Fibroblast of lung (primary cell): ENCODE data around the gene TJP2. TPM values are rescaled to one million over a fixed set of nuclear protein-coding genes. Genes with fewer than 3 reads are reported as not detected.

Experiments
- DNase-seq, 2 donors: peaks; one replicate each; pipeline versions ENCODE4 v3.0.0 to v3.0.0-alpha.2; 2010; ENCODE audit warnings: low read depth in 2 of 2
- H2AFZ ChIP-seq: 2 replicates; pipeline ENCODE4 v1.5.1; 2012; ENCODE audit warnings: low read length, control low read depth, inconsistent platforms
- H3K27ac ChIP-seq: 2 replicates; pipeline ENCODE4 v1.5.1; 2011; ENCODE audit warnings: low read length, control low read depth; ENCODE audit not compliant: insufficient read depth
- H3K27me3 ChIP-seq: 2 replicates; pipeline ENCODE4 v1.5.1; 2011; ENCODE audit warnings: mild to moderate bottlenecking, low read length; ENCODE audit not compliant: control insufficient read depth, insufficient read depth
- H3K36me3 ChIP-seq: 2 replicates; pipeline ENCODE4 v1.5.1; 2011; ENCODE audit warnings: low read length; ENCODE audit not compliant: control insufficient read depth, insufficient read depth
- H3K4me1 ChIP-seq: 2 replicates; pipeline ENCODE4 v1.5.1; 2011; ENCODE audit warnings: low read length; ENCODE audit not compliant: control insufficient read depth, insufficient read depth; ENCODE audit errors: extremely low read depth
- H3K4me2 ChIP-seq: 2 replicates; pipeline ENCODE4 v1.5.1; 2011; ENCODE audit warnings: low read length, control low read depth; ENCODE audit not compliant: insufficient read depth; ENCODE audit errors: extremely low read depth
- H3K4me3 ChIP-seq, 4 experiments: fragments of 200-600 bp in 1 of 4; sonication (generic) in 1 of 4; replicated peaks in 1 of 4; 2 replicates each; pipeline ENCODE4 v1.5.1; 2011 to 2016; ENCODE audit warnings: low read length in 4 of 4, low read depth in 3 of 4, mild to moderate bottlenecking in 3 of 4, control low read depth in 2 of 4, inconsistent platforms in 1 of 4, mixed read lengths in 1 of 4; ENCODE audit not compliant: insufficient read depth in 1 of 4; ENCODE audit errors: control extremely low read depth in 1 of 4
- H3K79me2 ChIP-seq: 2 replicates; pipeline ENCODE4 v1.5.1; 2012; ENCODE audit warnings: mild to moderate bottlenecking, low read length, inconsistent platforms; ENCODE audit not compliant: control insufficient read depth, insufficient read depth
- H3K9ac ChIP-seq: 2 replicates; pipeline ENCODE4 v1.5.1; 2011; ENCODE audit warnings: mild to moderate bottlenecking, low read length, control low read depth; ENCODE audit not compliant: insufficient read depth
- H3K9me3 ChIP-seq: 2 replicates; pipeline ENCODE4 v1.5.1; 2012; ENCODE audit warnings: low read depth, low read length; ENCODE audit not compliant: control insufficient read depth, insufficient read depth
- H4K20me1 ChIP-seq: 2 replicates; pipeline ENCODE4 v1.5.1; 2011; ENCODE audit warnings: low read length; ENCODE audit not compliant: control insufficient read depth, insufficient read depth; ENCODE audit errors: extremely low read depth
- CTCF ChIP-seq, 2 donors: IDR thresholded peaks in 1 of 2; conservative IDR thresholded peaks in 1 of 2; 1 replicate in 1 of 2; 2 replicates in 1 of 2; pipeline ENCODE4 v1.5.1; 2011 to 2012; ENCODE audit warnings: low read length in 2 of 2, control low read depth in 1 of 2, inconsistent platforms in 1 of 2, low read depth in 1 of 2, mild to moderate bottlenecking in 1 of 2
- EZH2 ChIP-seq: IDR thresholded peaks from 2 replicates; pipeline ENCODE4 v1.5.1; 2012; ENCODE audit warnings: low read length, control low read depth, mild to moderate bottlenecking; ENCODE audit errors: missing control alignments
- polyA plus RNA-seq, 2 donors: library from polyadenylated mRNA; depleted of rRNA in 1 of 2; stranded (reverse) in 1 of 2; unstranded in 1 of 2; fragments of >200 nt; gene quantifications; 2 replicates each; pipeline ENCODE4 v1.2.1, GENCODE V29; 2011 to 2012; ENCODE audit warnings: missing spikeins in 1 of 2
- total RNA-seq: library from RNA; depleted of rRNA; stranded (reverse); fragments of >200 nt; gene quantifications from 2 replicates; pipeline ENCODE4 v1.2.1, GENCODE V29; 2014

TJP2 gene
- total and polyA plus RNA-seq, 2 donors (not counting 1 experiment from before 2014, with no cell fraction given) = 25.9 to 36.5 TPM

DNA sequence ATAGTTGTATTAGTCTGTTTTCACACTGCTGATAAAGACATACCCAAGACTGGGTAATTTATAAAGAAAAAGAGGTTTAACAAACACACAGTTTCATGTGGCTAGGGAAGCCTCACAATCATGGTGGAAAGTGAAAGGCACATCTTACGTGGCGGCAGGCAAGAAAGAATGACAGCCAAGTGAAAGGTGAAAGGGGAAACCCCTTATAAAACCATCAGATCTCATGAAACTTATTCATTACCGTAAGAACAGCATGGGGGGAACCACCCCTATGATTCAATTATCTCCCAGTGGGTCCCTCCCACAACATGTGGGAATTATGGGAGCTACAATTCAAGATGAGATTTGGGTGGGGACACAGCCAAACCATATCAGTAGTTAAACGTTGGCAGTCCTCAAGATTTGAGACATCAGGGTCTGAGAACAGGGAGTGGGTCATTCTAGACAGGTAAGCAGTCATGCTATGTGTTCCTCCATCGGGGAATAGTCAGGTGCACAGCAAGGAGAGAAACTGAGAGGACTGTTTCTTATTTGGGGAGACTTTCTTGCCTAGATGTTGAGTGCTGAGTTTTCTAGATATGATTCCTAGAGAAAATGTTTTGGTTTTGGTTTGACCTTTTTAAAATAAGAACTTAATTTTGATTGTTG lies 105.1 kb downstream of the TJP2 start:
- Histone ChIP-seq H3K79me2 (no peaks in the 10 kb centered on the region), H3K4me2 (no peak overlapping the region), H3K4me1 (no peaks in the 10 kb centered on the region), H2AFZ (no peak overlapping the region), H3K9ac (no peak overlapping the region), H3K4me3 (no peak overlapping the region), H4K20me1 (no peaks in the 10 kb centered on the region), H3K36me3 (no peaks in the 10 kb centered on the region), H3K27ac (no peak overlapping the region), H3K9me3 (no peaks in the 10 kb centered on the region), H3K27me3 (no peaks in the 10 kb centered on the region)
- no peak for DNase-seq
- TF ChIP-seq EZH2 = no peak
- TF ChIP-seq CTCF (conservative IDR thresholded peaks at IDR 0.05 in 1 of 2, IDR thresholded peaks at IDR 0.05 in 1 of 2; ENCODE audit: low read depth in 1 of 2, low read length in 2 of 2) = no peak

DNA sequence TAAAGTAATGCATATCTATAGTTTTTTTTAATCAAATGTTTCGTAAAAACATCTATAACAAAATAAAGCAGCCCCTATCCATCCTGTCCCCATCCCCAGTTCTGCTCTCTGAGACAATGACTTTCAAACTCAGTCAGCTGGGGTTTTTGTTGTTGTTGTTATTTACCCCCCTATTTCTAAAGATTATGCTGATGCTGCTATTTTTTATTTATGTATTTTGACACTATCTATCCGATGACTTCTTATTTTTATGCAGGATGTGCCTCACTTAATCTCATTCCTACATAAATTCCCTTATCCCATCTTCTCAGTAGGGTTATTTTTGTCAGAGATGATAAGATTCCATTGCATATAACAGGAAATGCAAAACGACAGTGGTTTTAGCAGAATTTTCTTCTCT lies 105.7 kb downstream of the TJP2 start:
- no peak for DNase-seq
- Histone ChIP-seq H3K36me3 (no peaks in the 10 kb centered on the region), H3K27ac (no peak overlapping the region), H2AFZ (no peak overlapping the region), H3K9ac (no peak overlapping the region), H3K4me2 (no peak overlapping the region), H3K4me3 (no peak overlapping the region), H3K4me1 (no peaks in the 10 kb centered on the region), H3K9me3 (no peaks in the 10 kb centered on the region), H3K27me3 (no peaks in the 10 kb centered on the region), H4K20me1 (no peaks in the 10 kb centered on the region), H3K79me2 (no peaks in the 10 kb centered on the region)
- no peak for TF ChIP-seq CTCF (conservative IDR thresholded peaks at IDR 0.05 in 1 of 2, IDR thresholded peaks at IDR 0.05 in 1 of 2; ENCODE audit: low read depth in 1 of 2, low read length in 2 of 2)
- TF ChIP-seq EZH2 = no peak

DNA sequence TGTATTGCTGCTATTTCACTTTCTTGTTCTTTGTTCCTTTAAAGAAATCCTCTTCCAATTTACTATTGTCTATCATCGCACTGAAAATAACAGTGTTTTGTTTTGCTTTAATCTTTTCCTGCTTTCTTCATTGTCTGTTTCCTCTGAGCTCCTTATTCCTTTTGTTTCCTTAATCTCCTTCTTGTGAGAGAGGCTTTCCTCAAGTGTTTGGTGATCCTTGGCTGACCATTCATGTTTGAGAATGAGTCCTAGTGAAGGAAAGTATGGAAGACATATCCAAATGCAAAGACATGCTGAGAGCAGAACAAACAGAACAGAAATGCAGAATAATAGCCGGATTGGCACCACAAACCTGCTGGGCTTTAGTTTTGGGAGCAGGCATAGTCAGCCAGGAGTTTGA lies 108.9 kb downstream of the TJP2 start:
- Histone ChIP-seq H3K4me1 (no peaks in the 10 kb centered on the region), H3K4me3 (no peak overlapping the region), H3K4me2 (no peak overlapping the region), H4K20me1 (no peaks in the 10 kb centered on the region), H3K27ac (no peak overlapping the region), H3K79me2 (no peaks in the 10 kb centered on the region), H3K9me3 (no peaks in the 10 kb centered on the region), H3K36me3 (no peaks in the 10 kb centered on the region), H3K9ac (no peak overlapping the region), H2AFZ (no peak overlapping the region), H3K27me3 (no peaks in the 10 kb centered on the region)
- TF ChIP-seq CTCF (conservative IDR thresholded peaks at IDR 0.05 in 1 of 2, IDR thresholded peaks at IDR 0.05 in 1 of 2; ENCODE audit: low read depth in 1 of 2, low read length in 2 of 2) (no peak), EZH2 (no peak)
- DNase-seq = no peak
